HG03196 (cell line): ENCODE results near the gene DDX39B.
A peak's percentile ranks its signal among the peaks of the same experiment; 100 is the strongest.
"Not testable (repeated sequence)": the region's sequence is repeated elsewhere in the genome, so short reads cannot be mapped to it uniquely, and the experiment has no call there.

Experiments used
- ATAC-seq: cut with Tn5 transposase; IDR thresholded peaks from one replicate; pipeline ENCODE4 v1.9.1; 2021; ENCODE audit not compliant: unreplicated experiment

The DDX39B gene

DNA sequence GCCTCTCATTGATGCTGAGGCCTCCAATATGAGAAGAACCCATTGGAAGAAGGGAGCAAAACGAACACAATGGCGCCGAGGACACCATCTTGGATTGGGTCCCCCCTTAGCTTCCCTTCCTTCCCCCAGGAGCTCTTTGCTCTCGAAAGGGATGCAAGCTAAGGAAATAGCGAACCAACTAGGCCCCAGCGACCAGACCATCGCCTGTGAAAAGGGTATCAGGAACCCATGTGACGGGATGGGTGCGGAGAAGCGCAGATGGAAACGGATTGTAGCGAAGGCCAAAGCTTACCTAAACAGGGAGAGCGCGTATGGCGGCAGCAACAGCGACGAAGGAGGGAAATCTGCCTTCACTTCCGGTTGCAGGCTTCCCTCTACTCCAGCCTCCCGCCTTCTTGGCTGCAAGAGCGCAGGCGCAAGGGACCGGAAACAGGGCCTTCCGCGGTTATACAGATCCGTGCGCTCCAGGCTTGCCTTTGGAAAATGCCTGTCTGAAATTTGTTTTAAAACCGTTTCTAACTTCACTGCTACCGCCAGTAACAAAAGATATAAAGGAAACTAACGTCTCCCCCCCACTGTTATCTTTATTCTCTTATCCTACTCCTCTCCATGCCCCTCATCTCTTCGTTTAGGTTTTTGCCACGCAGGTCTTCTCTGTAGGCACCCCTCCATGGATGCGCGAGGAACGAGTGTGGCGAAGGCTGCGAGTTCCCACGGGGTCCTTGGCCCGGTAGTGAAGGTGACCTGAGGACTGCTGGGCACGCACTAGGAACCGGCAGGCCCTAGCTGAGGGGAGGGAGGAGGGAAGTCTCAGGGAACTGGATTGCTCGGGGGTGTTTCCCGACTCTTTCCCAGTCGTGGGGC, at the start of gene DDX39B:
Gene DDX39B, minus strand, starts transcription at position 346 of the 864 bp plus-strand sequence. CDS start 1,471 bp downstream, outside the sequence.
- ATAC-seq = peak; percentile 63

DNA sequence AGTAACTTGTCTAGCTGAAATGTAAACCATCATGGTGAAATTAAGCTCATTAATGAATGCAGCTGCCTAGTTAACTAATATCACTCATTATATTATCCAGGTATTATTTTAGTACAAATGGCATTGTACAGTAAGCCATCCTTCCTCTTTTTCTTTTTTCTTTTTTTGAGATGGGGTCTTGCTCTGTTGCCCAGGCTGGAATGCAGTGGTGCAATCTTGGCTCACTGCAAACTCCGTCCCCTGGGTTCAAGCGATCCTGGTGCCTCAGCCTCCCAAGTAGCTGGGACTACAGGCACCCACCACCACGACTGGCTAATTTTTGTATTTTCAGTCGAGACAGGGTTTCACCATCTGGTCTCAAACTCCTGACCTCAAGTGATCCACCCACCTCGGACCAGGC, 48.9 kb upstream of the DDX39B start:
- not testable (repeated sequence) for ATAC-seq

DNA sequence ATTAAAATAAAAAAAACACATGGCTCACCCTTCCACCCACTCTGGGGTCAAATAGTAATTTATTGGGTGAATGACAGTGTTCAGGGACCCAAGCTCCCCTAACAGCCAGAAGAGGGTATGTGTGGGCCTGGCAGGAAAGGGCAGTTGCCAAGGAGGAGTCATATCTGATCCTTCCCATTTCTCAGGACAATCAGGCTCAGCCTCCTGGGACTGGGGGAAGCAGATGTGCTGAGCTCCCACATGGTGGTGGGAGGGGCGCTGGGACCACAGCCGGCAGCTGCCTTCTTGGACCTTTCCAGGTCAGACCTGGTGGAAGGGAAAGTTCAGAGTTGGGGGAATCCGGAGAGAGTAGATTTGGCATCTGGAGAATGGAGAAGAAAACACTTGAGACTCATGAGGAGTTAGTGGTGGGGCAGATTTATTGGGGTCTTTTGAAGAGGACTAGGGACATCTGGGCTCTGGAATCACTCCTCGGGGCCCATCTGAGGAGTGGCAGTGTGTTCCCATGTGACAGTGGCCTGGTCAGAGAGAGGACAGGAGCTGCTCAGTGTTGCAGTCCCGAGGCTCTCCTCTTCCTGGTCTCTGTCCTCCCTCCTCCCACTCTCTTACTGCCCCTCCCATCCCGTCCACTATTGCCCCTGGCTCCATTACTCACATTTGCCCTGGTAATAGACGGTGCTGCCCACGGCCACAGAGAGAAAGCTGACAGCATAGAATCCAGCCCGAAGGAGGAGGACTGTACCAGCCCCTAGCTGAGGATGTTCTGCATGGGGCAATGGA, 47.3 kb upstream of the DDX39B start:
- ATAC-seq = no peak

DNA sequence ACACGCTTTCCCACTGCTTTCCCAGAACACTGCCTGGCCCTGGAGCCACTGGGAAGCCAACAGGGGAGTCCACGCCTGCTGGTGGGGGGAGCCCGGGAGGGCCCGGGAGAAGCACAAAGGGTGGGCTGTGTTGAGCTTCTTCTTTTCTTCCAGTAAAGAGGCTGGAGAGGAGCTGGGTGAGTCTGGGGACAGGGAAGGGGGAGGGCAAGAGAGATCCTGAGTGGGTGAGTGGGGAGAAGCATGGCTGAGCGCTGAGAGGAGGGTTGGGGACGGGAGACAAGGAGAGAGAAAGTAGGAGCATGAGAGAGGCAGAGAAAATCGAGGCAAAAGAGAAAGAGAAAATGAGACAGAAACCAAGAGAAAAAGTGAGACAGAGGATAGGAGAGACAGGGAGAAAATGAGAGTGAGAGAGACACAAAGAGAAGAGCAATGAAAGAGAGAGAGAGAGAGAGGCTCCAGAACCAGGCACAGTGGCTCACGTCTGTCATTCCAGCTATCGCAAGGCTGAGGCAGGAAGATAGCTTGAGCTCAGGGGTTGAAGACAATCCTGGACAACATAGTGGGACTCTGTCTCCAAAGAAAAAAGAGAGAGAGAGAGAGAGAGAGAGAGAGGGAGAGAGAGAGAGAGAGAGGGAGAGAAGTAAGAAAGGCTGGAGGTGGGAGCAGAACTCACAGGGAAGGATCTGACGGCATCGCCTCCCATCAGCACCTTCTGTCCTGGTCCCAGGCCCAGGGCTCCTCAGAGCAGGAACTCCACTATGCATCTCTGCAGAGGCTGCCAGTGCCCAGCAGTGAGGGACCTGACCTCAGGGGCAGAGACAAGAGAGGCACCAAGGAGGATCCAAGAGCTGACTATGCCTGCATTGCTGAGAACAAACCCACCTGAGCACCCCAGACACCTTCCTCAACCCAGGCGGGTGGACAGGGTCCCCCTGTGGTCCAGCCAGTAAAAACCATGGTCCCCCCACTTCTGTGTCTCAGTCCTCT, 46.3 kb upstream of the DDX39B start:
- no peak for ATAC-seq

DNA sequence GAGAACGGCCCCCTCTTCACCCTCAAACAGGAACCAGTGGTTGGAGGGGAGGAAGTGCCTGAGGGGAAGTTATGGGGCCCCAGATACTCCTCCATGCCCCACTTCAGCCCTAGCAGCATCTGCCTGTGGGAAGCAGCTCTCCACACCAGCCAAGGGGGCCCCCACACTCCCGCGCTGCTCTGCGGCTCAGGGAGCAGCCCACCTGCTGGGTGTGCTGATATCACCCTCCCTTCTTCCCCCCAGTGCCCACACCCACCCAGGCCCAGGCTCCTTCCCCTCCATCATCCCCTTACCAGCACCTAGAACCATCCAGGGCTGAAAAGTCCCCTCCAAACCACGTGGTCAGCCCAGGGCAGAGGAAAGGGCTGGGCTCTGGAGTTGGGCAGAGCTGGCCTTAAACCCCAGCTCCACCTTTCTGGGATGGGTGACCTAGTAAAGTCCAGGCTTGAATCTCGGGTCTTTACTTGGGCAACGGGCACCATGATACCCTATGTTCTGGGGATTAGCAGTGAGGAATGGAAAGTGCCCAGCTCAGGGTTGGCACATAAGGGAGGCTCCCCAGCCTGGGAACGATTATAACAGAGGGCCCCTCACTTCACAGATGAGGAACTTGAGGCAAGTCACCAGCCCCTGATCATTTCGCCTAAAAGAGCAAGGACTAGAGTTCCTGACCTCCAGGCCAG, 44.9 kb upstream of the DDX39B start:
- ATAC-seq = no peak

DNA sequence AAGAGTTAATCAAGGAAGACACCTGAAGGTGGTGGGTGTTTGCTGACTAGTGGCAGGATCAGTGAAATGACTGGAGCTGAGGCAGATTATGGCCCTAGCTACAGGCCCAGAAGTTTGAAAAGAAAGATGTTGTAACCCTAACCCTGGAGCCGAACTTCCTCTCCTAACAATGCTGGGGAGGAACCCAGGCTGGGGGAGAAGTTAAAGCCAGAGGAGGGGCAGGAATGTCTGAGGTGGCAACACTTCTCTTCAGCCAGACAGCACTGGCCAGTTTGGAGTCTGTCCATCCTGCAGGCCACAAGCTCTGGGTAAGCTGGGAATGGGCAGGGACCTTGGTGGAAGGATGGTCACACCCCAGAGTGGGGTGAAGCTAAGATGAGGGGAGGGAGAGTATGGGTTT, 44.2 kb upstream of the DDX39B start, which contains the start of gene LST1:
Gene LST1, plus strand, starts transcription at position 270 of the 400 bp plus-strand sequence. CDS start 1,023 bp downstream, outside the sequence.
- ATAC-seq = no peak

DNA sequence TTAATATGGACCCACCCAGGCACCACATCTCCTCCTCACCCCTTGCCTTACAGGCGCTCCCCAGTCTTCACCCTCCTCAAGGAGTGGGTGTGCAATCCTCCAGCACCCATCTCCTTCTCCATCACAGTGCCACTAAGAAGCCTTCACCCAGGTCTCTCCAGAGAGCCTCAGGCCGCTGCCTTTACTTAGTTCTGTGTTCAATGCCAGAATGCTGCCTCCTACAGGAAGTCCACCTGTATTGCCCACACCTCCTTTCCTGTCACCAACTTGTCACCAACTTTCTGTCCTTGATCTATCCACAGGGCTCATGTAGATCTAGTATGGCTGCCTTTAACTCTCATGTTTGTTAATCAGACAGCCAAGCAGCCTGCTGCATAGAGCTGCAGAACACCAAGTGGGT, 43.7 kb upstream of the DDX39B start:
- no peak for ATAC-seq

DNA sequence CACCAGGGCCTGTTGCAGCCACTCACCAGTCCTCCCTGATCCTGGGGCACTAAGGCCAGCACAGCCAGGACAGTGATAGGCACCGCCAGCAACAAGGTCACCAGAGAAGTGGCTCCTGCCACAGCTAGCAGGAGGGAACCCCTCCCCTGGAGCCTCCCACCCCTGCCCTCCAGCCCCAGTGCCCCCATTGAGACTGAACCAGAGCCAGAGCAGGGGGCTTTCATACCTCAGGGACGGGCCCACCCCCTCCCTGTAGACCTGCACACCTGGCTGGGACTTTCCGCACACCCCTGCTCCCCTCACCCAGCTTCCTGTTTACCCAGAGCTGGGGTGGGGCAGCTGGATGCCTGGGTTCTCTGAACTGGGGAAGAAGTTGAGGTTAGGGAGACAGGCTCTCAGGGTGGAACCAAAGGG, 40.4 kb upstream of the DDX39B start, which contains the start of gene LTB:
Gene LTB, minus strand, starts transcription at position 195 of the 414 bp plus-strand sequence. Its CDS starts 7 bp downstream, at position 188.
- no peak for ATAC-seq

DNA sequence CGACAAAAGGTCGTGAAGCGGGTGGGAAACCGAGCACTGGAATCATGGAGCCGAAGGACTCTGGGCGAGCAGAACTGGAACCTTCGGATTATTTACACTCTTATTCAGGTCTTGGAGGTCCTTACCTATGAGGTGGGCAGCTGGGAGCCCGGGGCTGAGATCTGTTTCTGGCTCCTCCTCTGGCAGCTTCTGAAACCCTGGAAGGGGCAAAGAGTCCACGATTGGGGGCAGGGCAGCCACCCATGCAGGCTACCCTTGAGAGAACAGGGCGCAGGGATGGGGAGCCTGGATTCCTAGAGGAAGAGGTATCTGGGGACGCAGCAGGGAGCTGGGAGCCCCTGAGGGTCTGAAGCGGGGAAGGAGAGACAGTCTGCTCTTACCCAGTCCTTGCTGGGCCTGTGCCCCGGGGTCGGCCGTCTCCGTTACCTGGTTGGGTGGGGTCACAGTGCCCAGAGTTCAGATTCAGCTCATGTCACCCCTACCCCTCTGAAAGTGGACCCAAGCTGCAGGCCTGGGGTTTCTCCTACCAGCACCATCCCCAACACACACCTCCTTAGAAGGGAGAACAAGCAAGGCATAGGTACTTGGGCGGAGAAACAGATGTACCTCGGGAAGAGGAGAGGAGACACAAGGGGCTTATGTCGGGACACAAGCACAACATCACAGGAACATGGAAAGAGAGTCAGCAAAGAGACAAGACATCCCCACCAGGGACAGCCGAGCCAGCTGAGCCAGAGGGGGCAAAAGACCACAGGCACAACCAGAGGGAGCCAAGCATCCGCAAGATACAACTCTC, 39.8 kb upstream of the DDX39B start:
- no peak for ATAC-seq

DNA sequence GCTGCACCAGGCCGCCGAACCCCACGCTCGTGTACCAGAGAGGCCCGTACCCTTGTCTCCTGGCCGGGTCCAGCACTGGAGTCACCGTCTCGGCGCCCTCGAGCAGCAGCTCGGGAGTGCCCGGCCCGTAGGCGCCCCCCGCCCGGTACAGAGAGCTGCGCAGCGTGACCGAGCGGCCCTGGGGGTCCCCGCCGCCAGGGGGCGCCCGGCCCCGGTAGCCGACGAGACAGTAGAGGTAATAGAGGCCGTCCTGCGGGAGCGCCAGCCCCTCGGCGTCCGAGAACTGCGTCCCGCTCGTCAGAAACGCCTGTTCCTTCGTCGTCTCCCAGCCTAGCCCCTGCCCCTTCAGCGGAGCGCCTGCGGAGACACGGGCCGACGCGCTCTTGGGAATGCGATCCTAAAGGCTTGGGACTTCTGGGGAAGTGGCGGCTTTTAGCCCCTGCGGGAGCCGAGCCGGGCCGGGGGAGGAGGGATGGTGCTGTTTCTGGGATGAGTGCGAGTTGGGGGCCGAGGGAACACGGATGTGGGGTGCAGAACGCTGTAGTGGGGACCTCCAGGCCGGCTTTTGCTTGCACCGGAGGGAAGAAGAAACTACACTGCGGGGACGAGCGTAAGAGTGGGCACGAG, 39.1 kb upstream of the DDX39B start:
- ATAC-seq = peak; percentile 56

DNA sequence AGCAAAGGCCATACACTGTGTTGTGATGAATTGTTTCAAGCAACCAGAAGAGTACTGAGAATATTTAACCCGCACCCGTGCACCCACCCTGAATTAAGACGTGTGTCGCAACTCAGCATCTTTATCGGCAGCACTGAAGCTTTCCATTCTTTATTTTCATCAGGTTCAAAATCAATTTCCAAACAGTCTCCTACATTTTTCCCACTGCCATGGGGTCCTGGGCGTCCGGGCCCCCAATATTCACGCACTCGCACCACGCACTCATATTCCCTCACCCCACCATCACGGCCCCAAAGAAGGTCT, 38.6 kb upstream of the DDX39B start:
- no peak for ATAC-seq

DNA sequence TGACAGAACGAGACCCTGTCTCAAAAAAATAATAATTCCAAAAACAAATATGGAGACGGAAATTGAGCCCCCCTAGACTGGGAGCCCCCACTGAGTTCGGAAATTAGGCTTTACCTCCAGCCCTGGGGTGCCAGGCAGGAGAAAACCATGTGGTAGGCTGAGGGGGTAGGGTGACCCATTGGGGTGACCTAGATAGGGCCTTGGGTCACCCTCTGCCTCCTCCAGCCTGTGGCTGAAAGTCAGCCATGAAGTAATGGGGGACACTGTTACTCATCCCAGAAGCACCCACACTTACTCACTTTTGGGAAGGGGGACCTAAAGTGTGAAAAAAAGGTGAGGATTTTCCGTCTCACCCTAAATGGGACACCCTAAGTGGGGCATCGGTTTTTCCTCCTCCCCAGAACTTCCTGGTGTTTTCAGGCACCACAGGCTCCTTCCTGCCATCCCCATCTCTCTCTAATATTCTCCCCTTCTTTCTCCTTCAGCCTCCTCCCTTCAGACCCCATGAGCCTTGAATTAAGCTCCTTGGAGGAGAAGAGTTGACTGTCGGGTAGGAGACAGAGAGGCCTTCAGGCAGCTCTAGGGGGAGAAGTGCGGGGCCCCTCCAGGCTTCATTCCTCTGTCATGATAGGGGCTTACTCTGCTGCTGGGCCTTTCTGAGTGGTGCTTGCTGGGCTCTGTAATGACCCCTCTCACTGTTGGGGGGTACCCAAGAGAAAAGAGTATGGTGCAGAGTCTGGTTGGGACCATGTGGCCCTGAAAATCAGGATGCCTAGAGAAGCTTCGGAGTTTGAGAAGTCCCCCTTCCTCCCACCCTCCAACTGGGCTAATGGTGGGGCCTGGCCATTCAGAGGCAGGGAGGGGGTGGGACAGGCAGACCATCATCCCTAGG, 38.0 kb upstream of the DDX39B start:
- no peak for ATAC-seq

DNA sequence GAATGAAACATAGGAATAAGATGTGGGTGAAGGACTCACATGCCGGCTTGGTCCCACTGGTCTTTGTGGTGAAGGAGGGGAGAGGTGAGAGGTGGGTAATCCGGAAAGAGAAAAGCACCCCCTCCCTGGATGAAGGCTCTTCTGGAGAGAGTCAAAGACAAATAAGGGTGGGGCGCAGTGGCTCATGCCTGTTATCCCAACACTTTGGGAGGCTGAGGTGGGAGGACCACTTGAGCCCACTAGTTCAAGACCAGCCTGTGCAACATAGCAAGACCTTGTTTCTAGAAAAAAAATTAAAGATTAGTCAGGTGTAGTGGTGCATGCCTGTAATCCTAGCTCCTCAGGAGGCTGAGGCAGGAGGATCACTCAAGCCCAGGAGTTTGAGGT, 37.3 kb upstream of the DDX39B start:
- no peak for ATAC-seq

DNA sequence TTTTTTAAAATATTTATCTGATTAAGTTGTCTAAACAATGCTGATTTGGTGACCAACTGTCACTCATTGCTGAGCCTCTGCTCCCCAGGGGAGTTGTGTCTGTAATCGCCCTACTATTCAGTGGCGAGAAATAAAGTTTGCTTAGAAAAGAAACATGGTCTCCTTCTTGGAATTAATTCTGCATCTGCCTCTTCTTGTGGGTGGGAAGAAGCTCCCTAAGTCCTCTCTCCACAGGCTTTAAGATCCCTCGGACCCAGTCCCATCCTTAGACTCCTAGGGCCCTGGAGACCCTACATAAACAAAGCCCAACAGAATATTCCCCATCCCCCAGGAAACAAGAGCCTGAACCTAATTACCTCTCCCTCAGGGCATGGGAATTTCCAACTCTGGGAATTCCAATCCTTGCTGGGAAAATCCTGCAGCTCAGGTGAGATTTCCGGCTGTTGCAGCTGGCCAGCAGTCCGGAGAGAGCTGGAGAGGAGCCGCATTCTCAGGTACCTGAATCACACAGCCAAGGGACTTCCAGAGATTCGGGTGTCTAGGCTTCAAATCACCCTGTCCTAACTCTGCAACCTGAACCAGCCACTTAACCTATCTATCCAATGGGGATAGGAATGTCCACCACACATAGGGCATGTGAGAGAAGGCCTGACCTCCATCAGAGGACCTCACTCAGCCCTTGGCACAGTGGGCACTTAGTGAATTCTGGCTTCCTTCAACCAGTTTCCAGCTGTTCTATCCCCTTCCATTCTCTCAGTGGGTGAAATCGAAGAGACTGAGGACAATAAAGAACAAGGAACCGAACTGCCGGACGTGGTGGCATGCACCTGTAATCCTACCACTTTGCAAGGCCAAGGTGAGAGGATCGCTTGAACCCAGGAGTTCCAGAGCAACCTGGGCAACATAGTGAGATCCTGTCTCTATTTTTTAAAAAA, 36.6 kb upstream of the DDX39B start:
- ATAC-seq = no peak

DNA sequence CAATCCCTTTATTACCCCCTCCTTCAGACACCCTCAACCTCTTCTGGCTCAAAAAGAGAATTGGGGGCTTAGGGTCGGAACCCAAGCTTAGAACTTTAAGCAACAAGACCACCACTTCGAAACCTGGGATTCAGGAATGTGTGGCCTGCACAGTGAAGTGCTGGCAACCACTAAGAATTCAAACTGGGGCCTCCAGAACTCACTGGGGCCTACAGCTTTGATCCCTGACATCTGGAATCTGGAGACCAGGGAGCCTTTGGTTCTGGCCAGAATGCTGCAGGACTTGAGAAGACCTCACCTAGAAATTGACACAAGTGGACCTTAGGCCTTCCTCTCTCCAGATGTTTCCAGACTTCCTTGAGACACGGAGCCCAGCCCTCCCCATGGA, 35.8 kb upstream of the DDX39B start:
- ATAC-seq = no peak

DNA sequence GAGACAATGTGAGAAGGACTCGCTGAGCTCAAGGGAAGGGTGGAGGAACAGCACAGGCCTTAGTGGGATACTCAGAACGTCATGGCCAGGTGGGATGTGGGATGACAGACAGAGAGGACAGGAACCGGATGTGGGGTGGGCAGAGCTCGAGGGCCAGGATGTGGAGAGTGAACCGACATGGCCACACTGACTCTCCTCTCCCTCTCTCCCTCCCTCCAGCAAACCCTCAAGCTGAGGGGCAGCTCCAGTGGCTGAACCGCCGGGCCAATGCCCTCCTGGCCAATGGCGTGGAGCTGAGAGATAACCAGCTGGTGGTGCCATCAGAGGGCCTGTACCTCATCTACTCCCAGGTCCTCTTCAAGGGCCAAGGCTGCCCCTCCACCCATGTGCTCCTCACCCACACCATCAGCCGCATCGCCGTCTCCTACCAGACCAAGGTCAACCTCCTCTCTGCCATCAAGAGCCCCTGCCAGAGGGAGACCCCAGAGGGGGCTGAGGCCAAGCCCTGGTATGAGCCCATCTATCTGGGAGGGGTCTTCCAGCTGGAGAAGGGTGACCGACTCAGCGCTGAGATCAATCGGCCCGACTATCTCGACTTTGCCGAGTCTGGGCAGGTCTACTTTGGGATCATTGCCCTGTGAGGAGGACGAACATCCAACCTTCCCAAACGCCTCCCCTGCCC, 35.2 kb upstream of the DDX39B start:
- ATAC-seq = no peak
